Retinal pigment epithelial cell (primary cell): Measurements from ENCODE around the gene C10orf67.

ENCODE experiments used
- DNase-seq: peaks from one replicate; pipeline ENCODE4 v3.0.0-alpha.2; 2010; ENCODE audit warnings: low read depth
- H3K4me3 ChIP-seq: 2 replicates; pipeline ENCODE4 v1.5.1; 2011; ENCODE audit warnings: mild to moderate bottlenecking, low read length, control low read depth, moderate library complexity
- CTCF ChIP-seq: conservative IDR thresholded peaks from 2 replicates; pipeline ENCODE4 v1.5.1; 2011; ENCODE audit warnings: low read depth, low read length, control low read depth, inconsistent platforms

The C10orf67 gene

GRCh38 chr10:23158370-23158769, 186.2 kb downstream of the C10orf67 start:
- peak; percentile 17 for DNase-seq
- TF ChIP-seq CTCF, result peak; percentile 88
- no peak overlapping the region for H3K4me3 ChIP-seq

- H3K4me3 ChIP-seq, result no peak overlapping the region
- peak; percentile 55 for TF ChIP-seq CTCF
- peak; percentile 7 for DNase-seq
Measured at GRCh38 chr10:23157691-23158369, 186.8 kb downstream of the C10orf67 start.

GRCh38 chr10:23157239-23157681, 187.3 kb downstream of the C10orf67 start:
- no peak overlapping the region for H3K4me3 ChIP-seq
- DNase-seq, result no peak
- TF ChIP-seq CTCF, result no peak

- no peak overlapping the region for H3K4me3 ChIP-seq
- DNase-seq, result no peak
- TF ChIP-seq CTCF, result no peak
Measured at GRCh38 chr10:23156447-23157150, 188.0 kb downstream of the C10orf67 start.

GRCh38 chr10:23155169-23155568, 189.4 kb downstream of the C10orf67 start:
- no peak overlapping the region for H3K4me3 ChIP-seq
- DNase-seq, result no peak
- no peak for TF ChIP-seq CTCF
